Ascending aorta (tissue), 2 donors: ENCODE data around the gene CLSTN2. TPM values are rescaled to one million over a fixed set of nuclear protein-coding genes. Genes with fewer than 3 reads are reported as not detected.

ENCODE experiments used
- DNase-seq, 2 donors: peaks; one replicate each; pipeline ENCODE4 v3.0.0-alpha.2; 2019; ENCODE audit warnings: low spot score in 2 of 2
- H3K27ac ChIP-seq, 2 donors: fragments of 200-600 bp; sonication (generic); one replicate each; pipeline ENCODE4 v1.5.1; 2016 to 2017; ENCODE audit warnings: mild to moderate bottlenecking in 1 of 2
- H3K27me3 ChIP-seq: fragments of 200-600 bp; sonication (generic); one replicate; pipeline ENCODE4 v1.5.1; 2017
- H3K36me3 ChIP-seq, 2 donors: fragments of 200-600 bp; sonication (generic); one replicate each; pipeline ENCODE4 v1.5.1; 2016
- H3K4me1 ChIP-seq, 2 donors: fragments of 200-600 bp; sonication (generic); one replicate each; pipeline ENCODE4 v1.5.1; 2016 to 2017; ENCODE audit warnings: mild to moderate bottlenecking in 1 of 2
- H3K4me3 ChIP-seq, 2 donors: fragments of 200-600 bp; sonication (generic); one replicate each; pipeline ENCODE4 v1.5.1; 2016 to 2017; ENCODE audit warnings: mild to moderate bottlenecking in 1 of 2
- H3K9me3 ChIP-seq, 2 donors: fragments of 200-600 bp; sonication (generic); one replicate each; pipeline ENCODE4 v1.5.1; 2016
- intact Hi-C: fragments of 100-400 bp; cut with DNase I; formaldehyde crosslinking; loops from one replicate; pipeline ENCODE4 v1.15.1; 2023
- total RNA-seq: library from RNA; depleted of rRNA; stranded (reverse); fragments of >200 nt; gene quantifications from one replicate; pipeline ENCODE4 v1.1.0, GENCODE V29; 2016
- TF ChIP-seq, protein P1 (sequence below), 3 experiments: fragments of 200-600 bp in 2 of 3; fragments of 450-650 bp in 1 of 3; sonication (generic) in 2 of 3; IDR thresholded peaks; one replicate each; pipeline ENCODE4 v1.5.1; 2016 to 2019; ENCODE audit warnings: antibody characterized with exemption in 3 of 3, mild to moderate bottlenecking in 1 of 3, moderate library complexity in 1 of 3

The CLSTN2 gene
- total RNA-seq, 1 donor from 2014 or later: 65.8 TPM

DNA sequence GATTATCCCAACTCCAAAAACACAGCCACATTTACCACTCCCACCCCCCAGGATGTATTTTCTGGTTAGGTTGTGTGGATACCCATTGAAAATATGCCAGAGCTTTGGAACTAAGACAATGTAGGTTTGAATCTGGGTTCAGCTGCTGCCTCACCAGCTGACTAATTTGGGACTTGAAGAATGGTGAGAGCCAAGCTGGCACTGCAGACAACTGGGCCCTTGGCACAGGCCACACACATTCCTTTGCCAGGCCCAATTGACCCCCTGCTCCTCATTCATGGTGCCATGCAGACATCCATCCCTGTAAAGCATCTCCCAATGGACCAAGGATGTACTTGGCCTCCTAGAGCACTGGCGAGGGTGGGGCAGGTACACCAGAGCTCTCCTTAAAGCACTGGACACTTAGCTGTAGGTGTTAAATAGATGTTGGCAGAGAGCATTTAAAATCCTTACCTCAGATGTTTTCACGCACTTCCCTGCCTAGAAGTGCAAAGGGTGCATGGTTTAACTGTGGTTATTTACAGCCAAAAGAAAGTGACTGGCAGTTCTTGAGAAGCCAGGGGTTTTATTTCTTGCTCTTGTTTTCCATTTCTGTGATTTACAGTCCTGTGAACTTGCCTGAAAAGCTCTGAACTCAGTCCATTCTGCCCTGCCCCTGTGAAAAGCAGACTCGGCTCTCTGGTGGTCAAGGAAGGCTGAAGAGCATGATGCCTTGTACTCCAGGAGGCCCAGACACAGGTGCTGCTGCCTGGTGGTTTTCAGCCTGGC is 138.5 kb downstream of the CLSTN2 start:
- intact Hi-C loops: no loop called here
- TF ChIP-seq, protein P1, sequence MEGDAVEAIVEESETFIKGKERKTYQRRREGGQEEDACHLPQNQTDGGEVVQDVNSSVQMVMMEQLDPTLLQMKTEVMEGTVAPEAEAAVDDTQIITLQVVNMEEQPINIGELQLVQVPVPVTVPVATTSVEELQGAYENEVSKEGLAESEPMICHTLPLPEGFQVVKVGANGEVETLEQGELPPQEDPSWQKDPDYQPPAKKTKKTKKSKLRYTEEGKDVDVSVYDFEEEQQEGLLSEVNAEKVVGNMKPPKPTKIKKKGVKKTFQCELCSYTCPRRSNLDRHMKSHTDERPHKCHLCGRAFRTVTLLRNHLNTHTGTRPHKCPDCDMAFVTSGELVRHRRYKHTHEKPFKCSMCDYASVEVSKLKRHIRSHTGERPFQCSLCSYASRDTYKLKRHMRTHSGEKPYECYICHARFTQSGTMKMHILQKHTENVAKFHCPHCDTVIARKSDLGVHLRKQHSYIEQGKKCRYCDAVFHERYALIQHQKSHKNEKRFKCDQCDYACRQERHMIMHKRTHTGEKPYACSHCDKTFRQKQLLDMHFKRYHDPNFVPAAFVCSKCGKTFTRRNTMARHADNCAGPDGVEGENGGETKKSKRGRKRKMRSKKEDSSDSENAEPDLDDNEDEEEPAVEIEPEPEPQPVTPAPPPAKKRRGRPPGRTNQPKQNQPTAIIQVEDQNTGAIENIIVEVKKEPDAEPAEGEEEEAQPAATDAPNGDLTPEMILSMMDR (IDR thresholded peaks at IDR 0.05): no peak
- H3K27ac ChIP-seq: no peak overlapping the region
- H3K9me3 ChIP-seq: no peaks in the 10 kb centered on the region
- H3K36me3 ChIP-seq: no peaks in the 10 kb centered on the region
- no peak overlapping the region for H3K4me3 ChIP-seq
- H3K27me3 ChIP-seq: no peaks in the 10 kb centered on the region
- DNase-seq: no peak
- H3K4me1 ChIP-seq: no peaks in the 10 kb centered on the region

DNA sequence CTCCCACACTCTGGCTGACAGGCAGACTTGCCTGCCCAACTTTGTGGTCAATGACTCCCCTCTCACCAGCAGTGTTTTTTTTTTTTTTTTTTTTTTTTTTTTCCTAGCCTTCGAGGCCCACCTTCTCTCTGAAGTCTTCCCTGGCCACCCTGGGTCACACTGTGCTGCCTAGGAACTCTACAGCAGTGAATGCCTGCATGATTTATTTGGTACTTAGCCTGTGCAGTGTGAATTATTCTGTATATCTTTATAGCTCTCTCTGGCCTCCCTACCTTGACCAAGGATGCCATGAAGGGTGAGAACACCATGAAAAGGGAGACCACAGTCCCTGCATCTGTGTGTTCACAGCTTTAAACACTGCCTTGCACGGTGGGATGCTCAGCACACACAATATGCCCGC is 141.6 kb downstream of the CLSTN2 start:
- Histone ChIP-seq H3K4me3 (no peak overlapping the region), H3K27me3 (no peaks in the 10 kb centered on the region), H3K9me3 (no peaks in the 10 kb centered on the region), H3K4me1 (no peaks in the 10 kb centered on the region), H3K36me3 (no peaks in the 10 kb centered on the region), H3K27ac (no peak overlapping the region)
- no peak for DNase-seq
- intact Hi-C loops: no loop called here
- TF ChIP-seq, protein P1 (IDR thresholded peaks at IDR 0.05): no peak

DNA sequence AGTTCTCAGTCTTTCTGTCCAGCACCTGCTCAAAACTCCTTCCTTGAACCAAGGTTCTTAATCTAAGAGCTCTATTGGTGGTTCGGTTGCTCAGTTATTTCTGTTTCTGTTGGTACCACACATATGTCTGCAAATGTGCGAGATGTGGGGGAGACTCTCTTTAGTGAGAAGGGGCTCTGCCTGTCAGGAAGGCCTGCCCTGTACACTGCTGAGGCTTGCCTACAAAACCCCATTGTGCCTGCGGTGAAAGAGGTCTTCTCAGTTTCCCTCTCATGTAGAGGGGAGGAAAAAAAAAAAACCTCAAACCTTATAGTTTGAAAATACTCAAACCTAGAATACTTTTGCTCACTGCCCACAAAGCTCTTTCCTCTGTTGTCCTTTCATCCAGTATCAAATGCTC is 142.4 kb downstream of the CLSTN2 start:
- intact Hi-C loops: no loop called here
- H3K4me3 ChIP-seq: no peak overlapping the region
- no peaks in the 10 kb centered on the region for H3K27me3 ChIP-seq
- H3K9me3 ChIP-seq: no peaks in the 10 kb centered on the region
- H3K27ac ChIP-seq: no peak overlapping the region
- no peaks in the 10 kb centered on the region for H3K36me3 ChIP-seq
- no peak for DNase-seq
- no peaks in the 10 kb centered on the region for H3K4me1 ChIP-seq
- TF ChIP-seq, protein P1 (IDR thresholded peaks at IDR 0.05): no peak

DNA sequence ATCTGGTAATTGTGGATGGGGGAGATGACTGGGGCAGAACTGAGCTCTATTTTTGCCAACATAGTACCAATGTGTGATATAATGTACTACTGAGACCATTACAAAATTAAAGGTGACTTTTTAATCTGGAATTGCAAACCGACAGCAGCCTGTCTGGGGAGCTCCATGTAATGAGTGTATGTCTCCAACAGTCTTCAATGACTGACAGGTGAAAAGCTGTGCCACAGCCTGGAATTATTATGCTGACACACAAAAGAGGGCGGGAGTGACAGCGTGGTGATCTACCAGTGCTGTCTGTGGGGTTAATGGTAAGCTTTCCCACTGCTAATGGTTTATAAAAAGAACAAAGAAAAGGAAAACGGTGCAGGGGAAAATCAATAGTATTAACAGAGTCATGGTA is 143.4 kb downstream of the CLSTN2 start:
- Histone ChIP-seq H3K27me3 (no peaks in the 10 kb centered on the region), H3K4me3 (no peak overlapping the region), H3K27ac (no peak overlapping the region), H3K9me3 (no peaks in the 10 kb centered on the region), H3K36me3 (no peaks in the 10 kb centered on the region), H3K4me1 (no peaks in the 10 kb centered on the region)
- DNase-seq: no peak
- intact Hi-C loops: no loop called here
- TF ChIP-seq, protein P1 (IDR thresholded peaks at IDR 0.05): no peak

DNA sequence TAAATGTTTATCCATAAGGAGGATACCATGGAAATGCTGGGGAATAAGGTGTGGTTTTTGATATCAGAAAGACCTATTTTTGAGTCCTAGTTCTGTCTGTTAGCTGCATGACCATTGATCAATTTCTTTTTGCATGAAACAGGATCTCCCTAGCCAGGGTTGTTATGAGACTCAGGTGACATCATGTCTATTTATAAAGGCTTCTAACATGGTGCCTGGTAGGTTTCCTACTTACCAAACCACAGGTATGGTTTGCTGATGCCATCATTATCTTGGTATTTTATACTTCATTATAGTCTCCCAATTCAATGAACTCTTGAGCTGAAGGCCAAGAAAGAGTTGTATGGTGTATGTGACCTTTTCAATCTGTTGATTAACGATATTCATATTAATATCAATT is 144.0 kb downstream of the CLSTN2 start:
- H3K27ac ChIP-seq: no peak overlapping the region
- intact Hi-C loops: no loop called here
- H3K4me3 ChIP-seq: no peak overlapping the region
- no peaks in the 10 kb centered on the region for H3K4me1 ChIP-seq
- no peaks in the 10 kb centered on the region for H3K9me3 ChIP-seq
- no peaks in the 10 kb centered on the region for H3K36me3 ChIP-seq
- DNase-seq: no peak
- TF ChIP-seq, protein P1 (IDR thresholded peaks at IDR 0.05): no peak
- H3K27me3 ChIP-seq: no peaks in the 10 kb centered on the region
